GM10847 (cell line): ENCODE measurements around the gene ADPGK.

Experiments used
- POLR2A ChIP-seq: IDR thresholded peaks from 2 replicates; pipeline ENCODE4 v1.6.1; 2011; ENCODE audit not compliant: insufficient read length; ENCODE audit errors: extremely low read depth

Gene ADPGK

DNA sequence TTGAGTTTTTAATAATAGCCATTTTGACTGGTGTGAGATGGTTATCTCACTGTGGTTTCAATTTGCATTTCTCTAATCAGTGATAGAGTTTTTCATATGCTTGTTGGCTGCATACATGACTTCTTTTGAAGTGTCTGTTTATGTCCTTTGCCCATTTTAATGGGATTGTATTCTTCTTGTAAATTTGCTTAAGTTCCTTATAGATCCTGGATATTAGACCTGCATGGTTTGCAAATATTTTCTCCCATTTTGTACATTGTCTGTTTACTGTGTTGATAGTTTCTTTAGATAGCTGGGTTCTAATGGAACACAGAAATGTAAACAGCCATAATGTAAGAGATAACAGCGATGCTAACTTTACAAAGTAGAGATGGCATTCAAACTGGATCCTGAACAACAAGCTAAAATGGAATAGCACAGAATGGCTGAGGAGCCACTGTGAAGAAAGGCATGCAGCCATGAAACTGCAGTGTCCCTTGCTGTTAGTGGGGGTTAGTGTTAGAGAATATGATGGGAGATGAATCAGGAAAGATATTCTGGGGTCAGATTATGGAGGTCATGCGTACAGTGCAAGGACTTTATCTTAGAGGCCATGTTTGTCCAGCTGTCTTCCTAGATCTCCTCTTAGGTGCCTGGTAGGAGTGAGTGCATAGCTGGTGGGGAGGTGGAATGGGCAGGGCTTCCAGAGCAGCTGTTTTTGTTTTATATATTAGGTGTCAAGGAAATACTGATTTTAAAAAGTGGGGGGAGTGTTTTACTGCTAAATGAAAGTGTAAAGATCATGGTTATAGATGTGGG is 49.4 kb downstream of the ADPGK start:
- no peak for TF ChIP-seq POLR2A

DNA sequence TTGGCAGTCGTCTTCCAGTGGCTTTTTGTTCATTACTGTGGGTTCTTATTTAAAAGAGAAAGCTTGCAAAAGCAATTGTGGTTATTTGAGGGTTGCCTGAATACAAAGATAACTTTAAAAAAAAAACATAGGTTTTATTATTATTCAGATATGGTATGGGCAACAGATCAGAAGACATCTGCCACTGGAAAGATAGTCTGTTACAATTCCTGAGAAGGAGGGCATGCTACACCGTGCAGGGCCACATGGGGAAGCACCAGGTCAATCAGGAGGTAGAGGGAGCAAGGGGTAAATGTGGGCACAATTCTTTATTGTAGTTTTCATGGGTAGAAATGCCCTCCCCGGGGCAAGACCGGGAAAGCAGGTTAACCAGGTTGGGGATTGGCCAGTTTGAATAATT is 51.0 kb downstream of the ADPGK start:
- no peak for TF ChIP-seq POLR2A

DNA sequence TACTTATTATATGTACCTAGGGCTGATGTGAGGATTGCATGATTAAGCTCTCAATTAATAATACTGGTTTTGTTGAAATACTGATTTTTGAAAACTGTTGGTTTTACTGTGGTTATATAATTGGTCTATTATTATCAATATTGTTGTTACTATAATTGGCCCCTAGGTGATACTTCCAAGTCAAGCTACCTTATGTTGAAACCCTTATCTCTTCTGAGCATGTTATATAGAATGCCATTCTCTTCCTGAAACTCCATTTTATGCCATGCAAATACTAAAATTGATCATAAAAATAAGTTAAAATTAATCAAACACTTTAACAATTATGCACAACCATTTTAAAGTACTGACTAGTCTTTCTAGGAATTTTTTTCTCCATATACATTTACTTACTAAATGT is 51.5 kb downstream of the ADPGK start:
- TF ChIP-seq POLR2A, result no peak

DNA sequence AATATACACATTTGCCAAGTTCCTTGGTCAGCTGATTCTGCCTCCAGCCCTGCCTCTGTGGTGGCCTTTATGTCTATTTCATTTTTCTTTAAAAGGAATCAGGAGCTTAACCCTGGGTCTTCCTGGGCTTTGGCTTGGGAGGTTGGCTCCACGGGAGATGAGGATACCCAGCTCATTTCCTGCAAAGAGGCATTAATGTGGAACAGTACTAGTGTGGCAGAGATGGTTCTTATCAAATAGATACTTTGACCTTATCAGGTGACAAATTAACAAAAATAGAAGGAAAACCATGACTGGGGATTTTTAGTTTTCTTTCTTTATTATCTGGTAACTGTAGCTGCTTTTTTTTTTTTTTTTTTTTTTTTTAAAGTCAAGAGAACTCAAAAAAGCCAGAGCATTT is 54.7 kb downstream of the ADPGK start:
- TF ChIP-seq POLR2A, result no peak

DNA sequence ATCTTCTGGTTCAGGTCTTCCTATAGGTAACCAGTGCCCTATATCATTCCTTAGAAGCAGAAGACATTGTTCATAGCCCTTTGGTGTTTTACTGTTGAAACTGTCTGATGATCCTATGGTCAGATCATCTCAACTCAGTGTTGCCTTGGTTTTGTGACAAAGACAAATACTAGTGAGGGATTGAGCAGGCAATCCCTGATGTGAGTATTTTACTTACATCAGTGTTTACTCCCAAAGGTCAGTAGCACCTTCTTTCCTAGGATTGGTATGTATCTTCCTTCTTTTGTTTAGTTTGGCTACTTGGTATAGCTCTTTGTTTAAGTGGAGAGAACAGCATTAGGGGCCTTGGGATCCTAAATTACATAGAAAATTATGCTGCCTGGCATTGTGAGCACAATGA is 56.4 kb downstream of the ADPGK start:
- TF ChIP-seq POLR2A, result no peak

DNA sequence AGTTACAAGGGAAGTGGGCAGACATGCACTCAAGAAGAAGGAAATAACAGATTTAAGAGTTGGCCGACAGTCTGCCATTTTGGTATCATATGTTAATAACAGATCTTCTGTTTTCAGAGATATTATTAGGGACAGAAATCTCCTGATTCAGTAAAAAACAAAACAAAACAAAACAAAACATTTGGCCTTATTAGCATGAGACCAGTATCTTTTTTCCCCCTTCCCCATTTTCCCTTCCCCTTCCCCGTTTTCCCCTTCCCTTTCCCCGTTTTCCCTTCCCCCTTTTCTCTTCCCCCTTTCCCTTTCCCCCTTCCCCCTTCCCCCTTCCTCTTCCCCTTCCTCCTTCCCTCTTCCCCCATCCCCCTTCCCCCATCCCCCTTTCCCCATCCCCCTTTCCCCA is 58.1 kb downstream of the ADPGK start:
- no peak for TF ChIP-seq POLR2A

DNA sequence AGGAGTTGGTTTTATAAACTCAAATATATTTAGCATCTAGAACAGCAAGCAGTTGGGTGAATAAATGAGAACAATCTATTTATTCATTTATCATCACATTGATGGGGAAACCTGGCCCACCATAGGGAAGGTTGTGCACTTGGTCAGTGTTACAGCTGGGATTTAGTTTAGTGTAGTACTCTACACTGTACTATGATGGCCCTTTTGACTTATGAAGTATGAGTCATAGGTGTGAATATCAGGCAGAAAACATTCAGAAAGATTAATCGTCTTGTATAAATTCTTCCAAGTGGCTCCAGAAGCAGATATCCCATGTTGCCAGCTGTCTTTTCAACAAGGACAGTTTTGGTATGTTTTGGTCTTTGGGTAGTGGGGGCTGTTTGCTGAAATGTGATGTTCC is 59.5 kb downstream of the ADPGK start:
- no peak for TF ChIP-seq POLR2A

DNA sequence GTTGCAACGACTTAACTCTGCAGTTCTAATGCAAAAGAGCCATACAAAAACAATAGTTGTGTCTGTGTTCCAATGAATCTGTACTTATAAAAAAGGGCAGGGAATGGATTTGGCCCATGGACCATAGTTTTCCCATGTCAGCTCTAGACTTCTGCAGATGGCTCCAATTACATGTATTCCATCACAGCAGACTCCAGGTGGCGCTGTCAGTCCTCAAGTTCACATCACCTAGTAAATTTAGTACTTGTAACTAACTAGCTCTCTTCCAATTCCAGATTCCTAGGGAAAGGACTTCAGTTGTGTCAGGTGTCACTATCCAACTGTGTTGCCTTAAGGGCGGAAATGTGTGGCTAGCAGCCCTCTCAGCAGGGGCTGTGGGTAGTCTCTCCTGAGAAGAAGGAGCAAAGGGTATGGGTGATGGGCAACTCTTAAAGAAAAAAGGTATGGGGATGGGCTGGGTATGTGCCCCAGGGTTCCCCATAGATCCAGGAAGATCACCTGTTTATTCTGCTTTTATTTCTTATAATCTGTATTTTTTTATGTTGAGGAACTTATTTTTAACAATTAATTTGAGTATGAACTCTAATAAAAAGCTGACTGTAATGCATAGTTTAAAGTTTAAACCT is 61.4 kb downstream of the ADPGK start:
- no peak for TF ChIP-seq POLR2A

DNA sequence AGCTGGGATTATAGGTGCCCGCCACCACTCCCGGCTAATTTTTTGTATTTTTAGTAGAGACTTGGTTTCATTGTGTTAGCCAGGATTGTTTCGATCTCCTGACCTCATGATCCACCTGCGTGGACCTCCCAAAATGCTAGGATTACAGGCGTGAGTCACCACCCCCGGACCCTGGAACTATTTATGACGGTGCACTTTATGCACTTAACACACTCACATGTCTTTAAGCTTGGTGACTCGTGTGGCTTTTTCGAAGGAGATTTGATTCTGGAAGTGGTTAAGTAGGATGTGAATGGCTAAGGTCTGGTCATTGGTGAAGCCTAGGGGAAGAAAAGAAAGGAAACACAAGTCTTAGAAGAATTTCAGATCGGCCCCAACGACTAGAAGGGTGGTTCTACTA is 77.3 kb downstream of the ADPGK start:
- no peak for TF ChIP-seq POLR2A
